IMR-90 (cell line): Measurements from ENCODE around the gene LDLRAD1. TPM values are rescaled to one million over a fixed set of nuclear protein-coding genes. Genes with fewer than 3 reads are reported as not detected.

Experiments
- ATAC-seq: fragments of 200-7000 bp; cut with Tn5 transposase; 2 replicates; pipeline ENCODE4 v1.9.1; 2020; ENCODE audit warnings: low read depth, mild to moderate bottlenecking, moderate library complexity
- BruUV-seq: library from RNA; stranded (reverse); fragments of 400-500 nt; replicated peaks from 2 replicates; lab custom pipeline; 2021; lab: Mats Ljungman, UMichigan
- CTCF ChIA-PET: fragments of 300-600 bp; formaldehyde crosslinking; extraction: SDS; loops from one replicate; lab custom pipeline; 2021; ENCODE audit warnings: antibody characterized with exemption; lab: Yijun Ruan, JAX
- POLR2A ChIA-PET: fragments of 300-600 bp; sonication (Branson Sonifier 250); formaldehyde crosslinking; loops from one replicate; lab custom pipeline; 2022; ENCODE audit warnings: antibody characterized with exemption; ENCODE audit not compliant: unreplicated experiment; lab: Charles Lee
- DNase-seq: peaks from one replicate; pipeline ENCODE4 v3.0.0; 2013
- H2AFZ ChIP-seq: replicated peaks from 2 replicates; pipeline ENCODE3; 2013; ENCODE audit warnings: low read length, mild to moderate bottlenecking; ENCODE audit not compliant: poor library complexity
- H2AK5ac ChIP-seq: 2 replicates; pipeline ENCODE4 v1.6.1; 2013; ENCODE audit warnings: low read depth, low read length, inconsistent platforms
- H2AK9ac ChIP-seq: replicated peaks from 2 replicates; pipeline ENCODE3; 2013; ENCODE audit warnings: mild to moderate bottlenecking, low read depth, low read length, moderate library complexity; ENCODE audit not compliant: poor library complexity
- H2BK120ac ChIP-seq: 2 replicates; pipeline ENCODE4 v1.6.1; 2013; ENCODE audit warnings: low read depth, low read length, inconsistent platforms
- H2BK15ac ChIP-seq: 3 replicates; pipeline ENCODE4 v1.6.1; 2013; ENCODE audit warnings: low read depth, low read length, inconsistent platforms
- H2BK20ac ChIP-seq: 2 replicates; pipeline ENCODE4 v1.6.1; 2013; ENCODE audit warnings: low read depth, mild to moderate bottlenecking, inconsistent platforms, low read length, moderate library complexity
- H2BK5ac ChIP-seq: 2 replicates; pipeline ENCODE4 v1.6.1; 2013; ENCODE audit warnings: mild to moderate bottlenecking, low read depth, low read length, inconsistent platforms; ENCODE audit not compliant: poor library complexity, severe bottlenecking
- H3K14ac ChIP-seq: replicated peaks from 2 replicates; pipeline ENCODE4 v1.6.1; 2013; ENCODE audit warnings: low read depth, low read length, inconsistent platforms
- H3K18ac ChIP-seq: 2 replicates; pipeline ENCODE4 v1.6.1; 2013; ENCODE audit warnings: low read depth, low read length, control low read depth
- H3K23ac ChIP-seq: 2 replicates; pipeline ENCODE4 v1.6.1; 2013; ENCODE audit warnings: low read depth, low read length, inconsistent platforms
- H3K27ac ChIP-seq: 2 replicates; pipeline ENCODE4 v1.5.1; 2013; ENCODE audit warnings: mild to moderate bottlenecking, control low read depth, low read length; ENCODE audit not compliant: insufficient read depth
- H3K27me3 ChIP-seq: 2 replicates; pipeline ENCODE4 v1.6.1; 2013; ENCODE audit warnings: low read length; ENCODE audit not compliant: control insufficient read depth, insufficient read depth
- H3K36me3 ChIP-seq: 2 replicates; pipeline ENCODE4 v1.6.1; 2013; ENCODE audit warnings: low read length, mixed read lengths; ENCODE audit not compliant: control insufficient read depth, insufficient read depth
- H3K4ac ChIP-seq: 2 replicates; pipeline ENCODE4 v1.6.1; 2013; ENCODE audit warnings: low read depth, low read length, inconsistent platforms
- H3K4me1 ChIP-seq: 2 replicates; pipeline ENCODE4 v1.6.1; 2013; ENCODE audit warnings: low read length, mixed read lengths; ENCODE audit not compliant: control insufficient read depth, insufficient read depth
- H3K4me2 ChIP-seq: 2 replicates; pipeline ENCODE4 v1.6.1; 2013; ENCODE audit warnings: low read depth, mild to moderate bottlenecking, control low read depth, low read length, moderate library complexity
- H3K4me3 ChIP-seq: 2 replicates; pipeline ENCODE4 v1.5.1; 2013; ENCODE audit warnings: low read depth, mild to moderate bottlenecking, control low read depth, low read length, moderate library complexity; ENCODE audit not compliant: insufficient read depth
- H3K56ac ChIP-seq: 2 replicates; pipeline ENCODE4 v1.6.1; 2013; ENCODE audit warnings: low read length, inconsistent platforms; ENCODE audit not compliant: insufficient read depth; ENCODE audit errors: extremely low read depth
- H3K79me1 ChIP-seq, 2 experiments: 2 replicates each; pipeline ENCODE4 v1.6.1; 2013; ENCODE audit warnings: low read length in 2 of 2, inconsistent platforms in 1 of 2, low read depth in 1 of 2
- H3K9ac ChIP-seq: 2 replicates; pipeline ENCODE4 v1.6.1; 2013; ENCODE audit warnings: low read depth, low read length, control low read depth
- H3K9me1 ChIP-seq: 2 replicates; pipeline ENCODE4 v1.6.1; 2013; ENCODE audit warnings: low read length, inconsistent platforms; ENCODE audit not compliant: insufficient read depth
- H3K9me3 ChIP-seq: 2 replicates; pipeline ENCODE4 v1.6.1; 2013; ENCODE audit warnings: low read length; ENCODE audit not compliant: control insufficient read depth, insufficient read depth
- H4K20me1 ChIP-seq: 2 replicates; pipeline ENCODE4 v1.6.1; 2013; ENCODE audit warnings: low read length, inconsistent platforms; ENCODE audit not compliant: insufficient read depth
- H4K5ac ChIP-seq: 2 replicates; pipeline ENCODE4 v1.6.1; 2013; ENCODE audit warnings: mild to moderate bottlenecking, low read depth, low read length, control low read depth
- H4K8ac ChIP-seq, 2 experiments: 2 replicates each; pipeline ENCODE4 v1.6.1; 2013; ENCODE audit warnings: low read depth in 2 of 2, low read length in 2 of 2, control low read depth in 1 of 2, inconsistent platforms in 1 of 2
- H4K91ac ChIP-seq: 2 replicates; pipeline ENCODE4 v1.6.1; 2013; ENCODE audit warnings: low read depth, low read length, inconsistent platforms; ENCODE audit not compliant: insufficient read depth
- BHLHE40 ChIP-seq: fragments of 150-350 bp; IDR thresholded peaks from 2 replicates; pipeline ENCODE4 v1.6.1; 2016; ENCODE audit warnings: mild to moderate bottlenecking, low read depth, low read length
- CEBPB ChIP-seq: IDR thresholded peaks from 2 replicates; pipeline ENCODE4 v1.6.1; 2012; ENCODE audit warnings: low read depth, low read length, improper control_type of control experiment
- CHD1 ChIP-seq: IDR thresholded peaks from 2 replicates; pipeline ENCODE4 v1.6.1; 2012; ENCODE audit warnings: low read depth, low read length, improper control_type of control experiment
- CTCF ChIP-seq: conservative IDR thresholded peaks from 2 replicates; pipeline ENCODE4 v1.5.1; 2012; ENCODE audit warnings: mild to moderate bottlenecking, low read depth, low read length, improper control_type of control experiment
- ELK1 ChIP-seq: fragments of 150-350 bp; IDR thresholded peaks from 2 replicates; pipeline ENCODE4 v1.6.1; 2016; ENCODE audit warnings: low read depth, mild to moderate bottlenecking, low read length, moderate library complexity, borderline replicate concordance
- FOS ChIP-seq: fragments of 150-350 bp; IDR thresholded peaks from 2 replicates; pipeline ENCODE4 v1.6.1; 2016; ENCODE audit warnings: low read depth, low read length
- MAFK ChIP-seq: IDR thresholded peaks from 2 replicates; pipeline ENCODE4 v1.6.1; 2012; ENCODE audit warnings: low read depth, low read length, improper control_type of control experiment
- MAZ ChIP-seq: IDR thresholded peaks from 2 replicates; pipeline ENCODE4 v1.6.1; 2012; ENCODE audit warnings: low read depth, mild to moderate bottlenecking, low read length, improper control_type of control experiment, moderate library complexity, borderline replicate concordance
- MXI1 ChIP-seq: IDR thresholded peaks from 2 replicates; pipeline ENCODE4 v1.6.1; 2012; ENCODE audit warnings: low read depth, mild to moderate bottlenecking, low read length, moderate library complexity, borderline replicate concordance
- NFE2L2 ChIP-seq: fragments of 150-350 bp; IDR thresholded peaks from 2 replicates; pipeline ENCODE4 v1.6.1; 2016; ENCODE audit warnings: low read depth, mild to moderate bottlenecking, low read length
- POLR2A ChIP-seq: IDR thresholded peaks from 2 replicates; pipeline ENCODE4 v1.6.1; 2012; ENCODE audit warnings: mild to moderate bottlenecking, low read depth, low read length
- RAD21 ChIP-seq: IDR thresholded peaks from 2 replicates; pipeline ENCODE4 v1.6.1; 2012; ENCODE audit warnings: low read length, improper control_type of control experiment
- RCOR1 ChIP-seq: IDR thresholded peaks from 2 replicates; pipeline ENCODE4 v1.6.1; 2012; ENCODE audit warnings: mild to moderate bottlenecking, low read length, improper control_type of control experiment; ENCODE audit not compliant: insufficient replicate concordance
- RFX5 ChIP-seq: IDR thresholded peaks from 2 replicates; pipeline ENCODE4 v1.8.0; 2012; ENCODE audit warnings: low read depth, mild to moderate bottlenecking, low read length, moderate library complexity
- SMC3 ChIP-seq: fragments of 150-350 bp; IDR thresholded peaks from 2 replicates; pipeline ENCODE4 v1.6.1; 2016; ENCODE audit warnings: low read depth, mild to moderate bottlenecking, antibody characterized with exemption, low read length, moderate library complexity
- WGBS, 2 experiments: methylation state at CpG; one replicate each; pipeline versions ENCODE4 v1.1.5 to v1.1.7; 2013; ENCODE audit warnings: missing lambda C conversion rate in 2 of 2; ENCODE audit not compliant: insufficient read length in 1 of 2; ENCODE audit errors: extremely low coverage in 2 of 2; 5-methylcytosine and 5-hydroxymethylcytosine counted together
- dilution Hi-C: fragments of 300-500 bp; cut with HindIII; formaldehyde crosslinking; loops from one replicate; pipeline ENCODE4 v1.14.3; 2018; ENCODE audit warnings: low sequenced_read_pairs; ENCODE audit not compliant: unreplicated experiment
- in situ Hi-C: fragments of 300-500 bp; cut with MboI; formaldehyde crosslinking; loops from 3 replicates; pipeline ENCODE4 v1.14.3; 2019; ENCODE audit warnings: low sequenced_read_pairs, inconsistent platforms, mixed read lengths
- intact Hi-C: fragments of 100-400 bp; cut with micrococcal nuclease; formaldehyde crosslinking; loops from 2 replicates; pipeline ENCODE4 v1.10.0; 2022
- polyA plus RNA-seq, 3 experiments: library from polyadenylated mRNA; depleted of rRNA; stranded (reverse); fragments of >200 nt; gene quantifications; 2 replicates each; pipeline ENCODE4 v1.2.3, GENCODE V29; 2012; ENCODE audit warnings: low replicate concordance in 1 of 3
- total RNA-seq: library from RNA; depleted of rRNA; stranded (reverse); fragments of >200 nt; gene quantifications from 2 replicates; pipeline ENCODE4 v1.2.3, GENCODE V29; 2012
- TF ChIP-seq, protein P1 (sequence below): fragments of 150-350 bp; IDR thresholded peaks from 2 replicates; pipeline ENCODE4 v1.6.1; 2017; ENCODE audit warnings: mild to moderate bottlenecking, antibody characterized with exemption, low read length, low read depth

The LDLRAD1 gene
- total and polyA plus RNA-seq, 2 of the 4 experiments (the other 2 are of a cell fraction), result not detected

- 100% methylated on average over 2 of the region's 27 CpGs; no CpG with 5 or more reads in 1 of the 2 experiments for WGBS, 2 experiments
- ATAC-seq, result no peak
These were observed 13.4 kb downstream of the LDLRAD1 start for GRCh38 chr1:54004481-54005049.

More at GRCh38 chr1:54004481-54005049, 13.4 kb downstream of the LDLRAD1 start:
- H2AK5ac ChIP-seq, result no peak overlapping the region
- H2BK5ac ChIP-seq, result no peak overlapping the region
- no peak overlapping the region for H4K5ac ChIP-seq
- ChIA-PET POLR2A (no interaction called here), CTCF (interaction anchor here (0.5 kb wide), 1 partner anchor 45 kb away, joined by 6 read pairs; no protein-coding TSS in a partner anchor)
- dilution Hi-C loops, result no loop called here
- no peak overlapping the region for H2BK20ac ChIP-seq
- no peak overlapping the region for H3K23ac ChIP-seq
- H3K4me3 ChIP-seq, result no peak overlapping the region
- H4K8ac ChIP-seq, result no peak overlapping the region
- intact Hi-C loops, result no loop called here
- no peaks in the 10 kb centered on the region for H3K79me1 ChIP-seq
- H3K9me3 ChIP-seq, result peaks cover 2% of the 10 kb centered on the region; the same call in 1 of the 2 replicates
- no peak for TF ChIP-seq POLR2A
- no peak for TF ChIP-seq SMC3
- TF ChIP-seq CTCF, result no peak
- TF ChIP-seq MXI1, result no peak
- TF ChIP-seq, protein P1, sequence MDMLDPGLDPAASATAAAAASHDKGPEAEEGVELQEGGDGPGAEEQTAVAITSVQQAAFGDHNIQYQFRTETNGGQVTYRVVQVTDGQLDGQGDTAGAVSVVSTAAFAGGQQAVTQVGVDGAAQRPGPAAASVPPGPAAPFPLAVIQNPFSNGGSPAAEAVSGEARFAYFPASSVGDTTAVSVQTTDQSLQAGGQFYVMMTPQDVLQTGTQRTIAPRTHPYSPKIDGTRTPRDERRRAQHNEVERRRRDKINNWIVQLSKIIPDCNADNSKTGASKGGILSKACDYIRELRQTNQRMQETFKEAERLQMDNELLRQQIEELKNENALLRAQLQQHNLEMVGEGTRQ, result no peak
- TF ChIP-seq CEBPB, result no peak
- TF ChIP-seq BHLHE40, result no peak
- TF ChIP-seq RAD21, result no peak
- TF ChIP-seq MAFK, result no peak
- no peak for TF ChIP-seq CHD1
- TF ChIP-seq FOS, result no peak
- no peak for TF ChIP-seq RCOR1
- no peak for TF ChIP-seq NFE2L2
- no peak for TF ChIP-seq RFX5
- no peak for TF ChIP-seq MAZ
- no peak for TF ChIP-seq ELK1
- H3K9me1 ChIP-seq, result no peaks in the 10 kb centered on the region
- no peak overlapping the region for H2BK15ac ChIP-seq
- H3K36me3 ChIP-seq, result no peaks in the 10 kb centered on the region
- DNase-seq, result no peak
- in situ Hi-C loops, result no loop called here
- BruUV-seq, result no TSS peak
- no peak overlapping the region for H3K4ac ChIP-seq
- H3K56ac ChIP-seq, result no peak overlapping the region
- H3K27me3 ChIP-seq, result peaks cover 44% of the 10 kb centered on the region
- no peak overlapping the region for H4K91ac ChIP-seq
- no peaks in the 10 kb centered on the region for H4K20me1 ChIP-seq
- no peak overlapping the region for H3K18ac ChIP-seq
- H3K27ac ChIP-seq, result no peak overlapping the region
- H2AFZ ChIP-seq, result no peak overlapping the region
- no peak overlapping the region for H3K4me2 ChIP-seq
- no peak overlapping the region for H3K14ac ChIP-seq
- no peak overlapping the region for H3K9ac ChIP-seq
- H2AK9ac ChIP-seq, result no peak overlapping the region
- H2BK120ac ChIP-seq, result no peak overlapping the region
- H3K4me1 ChIP-seq, result no peaks in the 10 kb centered on the region
